ENCODE measurements around the gene ADGRV1.

- no peak for TF ChIP-seq CTCF (IDR thresholded peaks at IDR 0.05; ENCODE audit: insufficient read depth, low read length, poor library complexity, severe bottlenecking)
- TF ChIP-seq EZH2phosphoT487 (conservative IDR thresholded peaks at IDR 0.05; ENCODE audit: low read length): no peak
These were observed 84.2 kb downstream of the ADGRV1 start for GRCh38 chr5:90642706-90643229.

Data from SU-DHL-6 (cell line).